ENCODE results near the gene BRD7.

Gene BRD7

DNA sequence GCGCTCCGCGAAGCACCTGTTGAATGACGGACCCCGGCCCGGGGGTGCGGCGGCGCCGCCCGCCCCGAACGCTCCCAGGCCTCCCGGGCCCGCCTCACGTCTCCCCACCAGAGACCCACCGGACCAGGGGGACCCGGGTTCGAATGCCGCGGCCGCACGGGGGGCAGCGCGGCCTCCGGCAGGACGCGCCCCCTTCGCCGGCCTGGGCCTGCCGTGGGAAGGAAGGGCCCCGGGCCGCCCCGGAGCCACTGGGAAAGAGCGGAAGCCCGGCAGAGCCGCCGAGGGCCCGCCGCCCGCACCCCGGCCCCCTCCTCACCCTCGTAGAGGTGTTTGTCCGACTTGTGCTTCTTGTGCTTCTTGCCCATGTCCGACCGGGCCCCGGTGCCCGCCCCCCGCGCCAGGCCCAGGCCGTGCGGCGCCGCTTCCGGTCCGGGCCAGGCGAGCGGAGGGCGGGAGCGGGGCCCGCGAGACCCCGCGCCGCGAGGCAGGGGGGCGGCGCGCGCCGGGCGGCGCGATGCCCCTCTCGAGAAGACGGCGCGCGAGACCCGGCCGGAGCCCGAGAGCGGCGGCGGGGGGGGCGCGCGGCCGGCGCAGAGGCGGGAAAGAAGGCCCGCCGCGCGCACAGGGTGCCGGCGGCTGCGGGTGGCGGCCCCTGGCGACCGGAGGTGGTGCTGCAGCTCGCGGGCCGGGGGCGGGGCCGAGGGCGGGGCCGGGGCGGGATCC is at the start of gene BRD7:
Gene BRD7 (minus strand): TSS at position 579 of the 723 bp plus-strand sequence. CDS start 214 bp downstream, at position 365.
- DNase-seq = peak; percentile 93

DNA sequence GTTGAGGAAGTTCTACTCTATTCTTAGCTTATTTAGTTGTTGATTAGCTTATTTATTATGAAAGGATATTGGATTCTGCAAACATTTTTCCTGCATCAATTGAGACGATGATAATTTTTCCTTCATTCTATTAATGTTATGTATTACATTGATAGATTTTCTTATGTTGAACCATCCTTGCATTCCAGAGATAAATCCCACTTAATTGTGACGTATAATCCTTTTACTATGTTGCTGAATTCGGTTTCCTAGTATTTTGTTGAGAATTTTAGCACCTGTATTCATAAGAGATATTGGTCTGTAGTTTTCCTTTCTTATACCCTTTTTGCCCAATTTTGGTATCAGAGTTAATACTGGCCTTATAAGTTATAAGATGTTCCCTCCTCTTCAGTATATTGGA is 47.6 kb upstream of the BRD7 start:
- DNase-seq = no peak

DNA sequence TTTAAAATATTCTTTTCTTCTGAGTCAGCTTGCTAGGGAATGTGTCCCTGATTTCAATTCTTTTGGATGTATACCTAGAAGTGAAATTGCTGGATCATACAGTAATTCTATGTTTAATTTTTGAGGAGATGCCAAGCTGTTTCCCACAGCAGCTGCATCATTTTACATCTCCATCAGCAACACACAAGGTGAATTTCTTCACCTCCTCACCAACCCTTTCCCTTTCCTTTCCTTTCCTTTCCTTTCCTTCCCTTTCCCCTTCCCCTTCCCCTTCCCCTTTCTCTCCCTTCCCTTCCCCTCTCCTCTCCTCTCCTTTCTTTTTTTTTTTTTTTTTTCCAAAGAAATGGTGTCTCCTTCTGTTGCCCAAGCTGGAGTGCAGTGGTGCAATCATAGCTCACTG is 45.4 kb upstream of the BRD7 start:
- DNase-seq = no peak

DNA sequence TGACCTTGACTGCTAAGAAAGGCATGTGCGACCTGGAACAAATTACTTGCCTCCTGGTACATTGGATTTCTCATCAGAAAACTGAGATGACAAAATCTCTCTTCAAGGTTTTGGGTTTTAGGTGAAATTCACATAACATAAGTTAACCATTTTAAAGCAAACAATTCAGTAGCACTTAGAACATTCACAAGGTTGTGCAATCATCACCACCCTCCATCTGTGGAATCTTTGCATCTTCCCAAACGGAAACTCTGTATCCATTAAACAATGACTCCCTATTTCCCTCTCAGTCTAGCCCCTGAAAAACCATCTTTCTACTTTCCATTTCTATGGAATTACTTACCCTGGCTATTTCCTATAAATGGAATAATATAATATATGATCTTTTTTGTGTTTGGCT is 42.2 kb upstream of the BRD7 start:
- DNase-seq = no peak

DNA sequence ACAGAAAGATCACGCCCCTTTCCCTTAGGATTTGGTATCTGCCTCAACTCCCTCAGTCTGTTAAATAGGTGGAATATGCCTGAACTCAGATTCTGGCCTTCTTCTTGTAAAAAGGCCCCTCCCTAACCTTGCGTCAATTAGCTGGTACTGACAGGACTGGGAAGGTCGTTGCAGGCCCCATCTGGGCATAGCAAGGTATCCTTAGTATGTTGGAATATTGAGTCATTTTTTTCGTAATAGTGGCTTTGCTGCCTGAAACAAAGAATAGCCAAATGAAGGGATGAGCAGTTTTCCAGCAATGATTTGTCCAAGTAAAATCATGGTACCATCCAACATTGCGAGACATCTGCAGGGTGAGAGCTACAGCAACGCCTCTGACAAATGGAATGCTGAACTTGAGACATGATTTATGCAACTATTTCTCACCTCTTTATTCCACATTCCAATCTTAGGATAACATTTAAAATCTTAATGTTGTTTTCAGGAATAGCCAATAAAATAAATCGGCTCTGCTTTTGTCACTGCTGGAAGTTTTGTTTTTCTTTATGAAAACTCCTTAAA is 39.3 kb upstream of the BRD7 start:
- no peak for DNase-seq

- no peak for DNase-seq
These were observed 38.6 kb upstream of the BRD7 start for GRCh38 chr16:50407351-50407750.

- DNase-seq = no peak
These were observed 34.7 kb upstream of the BRD7 start for GRCh38 chr16:50403491-50403890.

DNA sequence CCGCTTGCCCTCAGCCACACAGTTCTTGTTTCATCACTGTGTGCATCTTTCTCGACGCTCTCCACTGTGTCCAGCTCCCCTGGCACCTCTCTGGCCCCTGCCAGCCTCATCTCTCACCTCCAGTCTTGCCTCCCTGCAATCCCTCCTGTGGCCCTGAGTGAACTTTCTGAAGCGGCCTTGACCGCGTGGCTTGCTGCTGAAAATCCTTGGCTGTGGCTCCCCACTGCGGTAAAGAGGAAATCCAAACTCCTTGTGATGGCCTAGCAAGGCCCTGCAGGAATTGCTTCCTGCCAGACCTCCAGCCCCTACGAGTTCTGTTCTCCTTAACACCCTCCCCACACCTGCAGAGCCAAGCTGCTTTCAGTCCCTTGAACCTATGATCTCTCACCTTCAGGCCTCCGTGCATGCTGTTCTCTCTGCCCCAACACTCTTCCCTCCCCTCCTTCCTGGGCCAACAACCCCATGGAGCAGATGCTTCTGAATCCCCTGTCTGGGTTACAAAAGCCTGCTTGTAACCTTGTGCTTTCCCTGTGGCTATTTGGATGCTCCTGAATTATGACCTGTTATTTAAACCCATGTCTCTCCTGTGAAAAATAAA is 33.6 kb upstream of the BRD7 start:
- DNase-seq = no peak

GRCh38 chr16:50401355-50401754 is 32.6 kb upstream of the BRD7 start:
- no peak for DNase-seq

- no peak for DNase-seq
These were observed 32.2 kb upstream of the BRD7 start for GRCh38 chr16:50400967-50401348.

GRCh38 chr16:50400312-50400966 is 31.7 kb upstream of the BRD7 start:
- DNase-seq = no peak

GRCh38 chr16:50399411-50399810 is 30.6 kb upstream of the BRD7 start:
- no peak for DNase-seq

DNA sequence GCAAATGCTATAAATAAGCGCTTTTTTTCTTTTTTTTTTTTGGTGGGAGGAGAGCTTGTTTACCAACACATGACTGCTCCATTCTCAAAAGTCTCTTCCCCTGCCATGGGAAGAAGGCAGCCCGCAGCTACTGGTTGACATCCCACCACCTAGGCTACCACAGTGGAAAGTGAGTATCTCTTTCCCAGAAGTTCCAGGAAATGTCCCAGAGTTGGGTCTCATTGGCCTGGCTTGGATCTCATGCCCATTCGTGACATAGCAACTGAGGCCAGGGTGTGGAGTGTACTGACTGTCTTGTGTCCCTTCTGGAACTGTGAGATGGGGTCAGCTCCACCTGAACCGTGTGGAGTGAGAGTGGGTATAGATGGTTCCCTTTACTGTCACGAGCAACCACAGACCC is 29.5 kb upstream of the BRD7 start:
- DNase-seq = no peak

GRCh38 chr16:50396761-50397535 is 28.2 kb upstream of the BRD7 start:
- DNase-seq = no peak

DNA sequence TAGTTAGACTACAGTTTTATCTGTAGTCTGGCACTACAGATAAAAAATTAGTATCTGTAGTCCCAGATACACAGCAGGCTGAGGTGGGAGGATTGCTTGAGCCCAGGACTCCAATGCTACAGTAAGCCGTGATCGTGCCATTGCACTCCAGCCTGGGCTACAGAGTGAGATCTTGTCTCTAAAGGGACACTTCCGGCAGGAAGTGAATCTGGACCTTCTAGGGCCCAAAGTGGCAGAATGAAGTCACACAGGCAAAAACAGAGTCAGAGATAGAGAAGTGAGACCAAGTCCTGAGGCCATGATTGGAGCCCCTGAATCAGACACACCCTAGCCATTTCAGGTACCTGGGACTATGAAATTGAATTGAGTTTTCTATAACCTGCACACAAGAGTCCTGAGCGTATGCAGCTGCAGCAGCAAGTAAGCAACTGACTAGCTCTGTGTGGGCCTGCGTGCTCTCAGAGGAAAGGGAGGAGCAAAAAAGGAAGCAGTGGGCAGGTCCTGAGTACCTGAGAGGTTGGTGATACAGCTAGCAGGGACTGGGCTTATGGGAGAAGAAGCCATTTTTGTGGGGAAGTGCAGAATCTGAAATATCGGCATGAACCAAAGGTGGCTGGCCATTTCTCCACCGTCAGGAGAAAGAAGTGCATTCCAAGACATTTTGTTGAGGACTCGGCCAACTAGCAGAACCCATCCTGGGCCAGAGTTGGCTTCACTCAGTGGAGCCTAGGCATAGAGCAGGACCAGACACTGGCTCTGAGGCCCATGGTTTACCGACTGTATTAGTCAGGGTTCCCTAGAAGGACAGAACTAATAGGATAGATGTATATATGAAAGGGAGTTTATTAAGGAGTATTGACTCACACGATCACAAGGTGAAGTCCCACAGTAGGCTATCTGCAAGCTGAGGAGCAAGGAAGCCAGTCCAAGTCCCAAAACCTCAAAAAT is 27.2 kb upstream of the BRD7 start:
- no peak for DNase-seq

- no peak for DNase-seq
These were observed 25.3 kb upstream of the BRD7 start for GRCh38 chr16:50393858-50394802.

- no peak for DNase-seq
These were observed 24.6 kb upstream of the BRD7 start for GRCh38 chr16:50393416-50393815.

GRCh38 chr16:50390914-50391716 is 22.3 kb upstream of the BRD7 start:
- DNase-seq = no peak

DNA sequence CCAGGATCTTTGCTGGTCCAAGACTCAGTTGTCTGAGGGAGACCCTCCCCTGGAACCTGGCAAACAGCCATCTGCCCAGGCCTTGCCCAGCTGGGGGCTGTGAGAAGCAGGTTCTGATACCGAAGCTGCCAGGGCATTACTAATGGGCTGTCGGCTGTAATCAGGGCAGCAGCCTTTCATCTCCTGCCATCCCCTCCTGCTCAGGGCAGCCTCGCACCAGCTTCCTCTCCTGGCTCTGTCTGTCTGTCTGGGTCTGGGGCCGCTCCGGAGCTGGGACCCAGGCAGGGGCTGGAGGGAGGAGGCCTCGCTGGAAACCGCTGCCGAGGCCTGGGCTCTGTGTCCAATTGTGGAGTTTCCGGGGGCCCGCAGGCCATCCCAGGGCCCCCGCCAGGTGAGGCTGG is 21.6 kb upstream of the BRD7 start:
- DNase-seq = no peak

DNA sequence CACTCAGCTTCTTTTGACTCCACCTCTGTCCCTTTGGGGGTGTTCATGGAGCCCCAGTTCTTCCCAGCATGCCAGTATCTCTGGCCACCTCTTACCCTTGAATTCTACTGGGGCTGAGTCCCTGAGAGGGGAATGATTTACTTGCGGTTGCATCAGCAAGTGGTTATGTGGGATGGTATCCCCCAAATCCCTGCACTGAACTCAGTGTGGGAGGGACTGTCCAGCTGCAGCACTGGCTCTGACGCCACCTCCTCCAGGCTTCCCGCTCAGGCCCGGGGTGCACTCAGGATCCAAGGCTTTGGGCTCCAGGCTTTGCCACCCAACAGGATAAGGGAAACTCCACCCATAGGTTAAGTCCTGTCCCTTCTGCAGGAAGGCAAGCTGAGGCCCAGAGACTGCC is 21.1 kb upstream of the BRD7 start:
- DNase-seq = no peak

All from activated T-cell treated with anti-CD3 and anti-CD28 coated beads, Interleukin-2, amount 50 U/mL, for 1 hour (primary cell).